ENCODE data around the gene RBFA. TPM values are rescaled to one million over a fixed set of nuclear protein-coding genes. Genes with fewer than 3 reads are reported as not detected.
"Not testable (repeated sequence)": the region's sequence is repeated elsewhere in the genome, so short reads cannot be mapped to it uniquely, and the experiment has no call there.

RBFA gene
- 99.1 and 144 TPM in 2 replicates for polyA plus RNA-seq (2014; cell fraction: cytosol; rRNA removed)
- polyA plus RNA-seq (2014; cell fraction: nucleus; rRNA removed): 120 and 141 TPM in 2 replicates

DNA sequence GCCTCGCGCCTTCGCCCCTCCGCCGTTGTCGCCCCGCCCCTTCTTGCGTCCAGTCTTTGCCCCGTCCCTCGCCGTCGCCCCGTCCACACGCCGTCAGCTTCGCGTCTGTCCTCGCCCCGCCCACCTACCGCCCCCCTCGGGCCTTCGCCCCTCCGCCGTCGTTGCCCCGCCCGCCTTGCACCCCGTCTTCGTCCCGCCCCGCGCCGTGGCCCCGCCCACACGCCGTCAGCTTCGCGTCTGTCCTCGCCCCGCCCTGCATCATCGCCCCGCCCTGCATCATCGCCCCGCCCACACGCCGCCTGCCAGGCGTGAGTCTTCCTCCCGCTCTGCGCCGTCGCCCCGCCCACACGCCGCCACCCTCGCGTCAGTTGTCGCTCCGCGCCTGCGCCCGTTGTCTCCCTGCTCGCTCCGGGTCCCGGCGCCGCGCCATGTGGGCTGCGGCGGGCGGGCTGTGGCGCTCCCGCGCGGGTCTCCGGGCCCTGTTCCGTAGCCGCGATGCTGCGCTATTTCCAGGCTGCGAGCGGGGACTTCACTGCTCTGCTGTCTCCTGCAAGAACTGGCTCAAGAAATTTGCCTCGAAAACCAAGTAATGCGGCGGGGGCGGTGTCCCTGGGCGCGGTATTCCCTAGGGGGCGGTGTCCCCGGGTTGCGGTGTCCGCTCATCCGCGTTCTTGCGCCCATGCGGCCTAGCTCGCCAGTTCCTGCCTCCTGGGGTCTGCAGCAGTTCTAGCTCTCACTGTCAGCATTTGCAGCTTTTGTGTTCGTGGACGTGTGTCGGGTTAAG, at the start of gene RBFA:
RBFA (plus strand) TSS at position 367 of the 784 bp plus-strand sequence; CDS start at position 429, 62 bp downstream.
- peak; percentile 98 for DNase-seq (ENCODE audit: low spot score)

DNA sequence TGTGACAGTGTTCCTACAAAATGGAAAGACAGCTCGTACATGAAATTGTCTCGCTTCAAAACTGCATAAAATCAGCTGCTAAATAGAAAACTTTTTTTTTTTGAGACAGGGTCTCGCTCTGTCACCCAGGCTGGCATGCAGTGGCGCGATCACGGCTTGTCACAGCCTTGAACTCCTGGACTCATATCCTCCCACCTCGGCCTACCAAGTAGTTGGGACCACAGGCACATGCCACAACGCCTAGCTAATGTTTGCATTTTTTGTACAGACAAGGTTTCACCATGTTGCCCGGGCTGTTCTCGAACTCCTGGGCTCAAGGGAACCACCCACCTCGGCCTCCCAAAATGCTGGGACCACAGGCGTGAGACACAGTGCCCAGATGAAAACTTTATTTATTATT, 49.1 kb upstream of the RBFA start:
- DNase-seq (ENCODE audit: low spot score): no peak

- DNase-seq (ENCODE audit: low spot score): no peak
Measured at GRCh38 chr18:79986726-79987125, 47.5 kb upstream of the RBFA start.

DNA sequence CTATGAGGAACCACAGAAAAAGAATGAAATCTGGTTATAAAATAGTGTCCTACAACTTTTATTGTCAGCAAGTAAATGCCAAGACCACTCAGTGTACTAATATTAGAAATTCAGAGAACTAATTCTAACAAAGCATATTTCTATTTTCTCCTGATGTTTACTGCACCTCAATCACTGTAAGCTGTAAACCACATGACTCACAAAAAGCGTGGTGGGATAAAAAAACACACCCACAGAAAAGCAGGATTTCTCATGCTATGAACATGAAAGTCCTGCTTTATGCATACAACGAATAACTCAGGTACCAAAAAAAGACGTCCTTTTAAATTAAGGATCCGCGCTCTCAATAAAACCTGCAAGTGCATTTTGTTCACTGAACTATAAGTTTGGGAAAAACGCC, 46.7 kb upstream of the RBFA start:
- no peak for DNase-seq (ENCODE audit: low spot score)

GRCh38 chr18:79988071-79988450, 46.2 kb upstream of the RBFA start:
- peak; percentile 72 for DNase-seq (ENCODE audit: low spot score)

- DNase-seq (ENCODE audit: low spot score): peak; percentile 88
Measured at GRCh38 chr18:79988451-79989194, 45.6 kb upstream of the RBFA start, which contains the start of gene TXNL4A. TSS of gene TXNL4A (minus strand) at chr18:79988563. CDS start at chr18:79988392, 171 bp downstream.

DNA sequence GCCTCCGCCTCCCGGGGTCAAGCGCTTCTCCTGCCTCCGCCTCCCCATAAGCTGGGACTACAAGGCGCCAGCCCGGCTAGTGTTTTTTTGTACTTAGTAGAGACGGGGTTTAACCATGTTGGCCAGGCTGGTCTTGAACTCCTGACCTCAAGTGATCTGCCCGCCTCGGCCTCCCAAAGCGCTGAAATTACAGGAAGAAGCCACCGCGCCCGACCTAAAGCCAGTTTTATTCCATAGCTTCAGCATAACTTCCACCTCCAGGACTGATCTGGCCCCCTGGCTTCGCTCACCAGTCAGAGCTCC, 45.1 kb upstream of the RBFA start:
- DNase-seq (ENCODE audit: low spot score): no peak

- DNase-seq (ENCODE audit: low spot score): no peak
Measured at GRCh38 chr18:79991494-79991893, 42.7 kb upstream of the RBFA start.

- DNase-seq (ENCODE audit: low spot score): not testable (repeated sequence)
Measured at GRCh38 chr18:79999701-80000100, 34.5 kb upstream of the RBFA start.

- no peak for DNase-seq (ENCODE audit: low spot score)
Measured at GRCh38 chr18:80000877-80001276, 33.4 kb upstream of the RBFA start.

GRCh38 chr18:80002468-80002867, 31.8 kb upstream of the RBFA start:
- no peak for DNase-seq (ENCODE audit: low spot score)

DNA sequence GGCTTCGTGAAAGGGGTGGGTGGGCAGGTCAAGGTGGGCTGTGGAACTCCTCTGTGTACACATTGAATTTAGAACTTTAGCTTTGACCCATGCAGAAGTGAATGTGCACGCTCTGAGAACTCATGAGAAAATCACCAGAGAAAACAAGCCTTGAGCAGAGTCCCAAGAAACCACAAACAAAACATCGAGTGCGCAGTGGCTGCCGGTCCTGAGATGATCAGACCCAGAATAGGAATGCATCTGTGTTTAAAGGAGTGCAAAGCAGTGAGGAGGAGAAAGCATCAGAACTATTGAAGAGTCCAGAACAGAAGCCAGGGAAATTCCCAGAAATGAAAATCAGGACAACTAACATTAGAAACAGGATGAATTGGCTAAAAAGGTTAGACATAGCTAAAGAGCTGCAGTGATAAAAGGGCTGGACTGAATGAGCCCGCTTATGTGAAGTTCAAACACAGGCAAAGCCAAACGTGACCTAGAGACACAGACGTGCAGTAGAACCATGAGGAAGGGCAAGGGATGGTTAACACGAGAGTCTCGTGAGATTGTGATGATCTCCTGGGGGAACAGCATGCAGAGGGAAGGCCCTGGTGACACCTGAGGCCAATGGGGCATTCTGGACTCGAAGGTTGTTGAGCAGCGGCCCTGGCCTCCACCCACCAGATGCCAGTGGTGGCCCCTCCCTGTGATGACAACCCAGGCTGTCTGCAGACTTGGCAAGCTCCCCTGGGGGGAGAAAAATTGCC, 29.5 kb upstream of the RBFA start:
- no peak for DNase-seq (ENCODE audit: low spot score)

- no peak for DNase-seq (ENCODE audit: low spot score)
Measured at GRCh38 chr18:80006724-80007123, 27.5 kb upstream of the RBFA start.

DNA sequence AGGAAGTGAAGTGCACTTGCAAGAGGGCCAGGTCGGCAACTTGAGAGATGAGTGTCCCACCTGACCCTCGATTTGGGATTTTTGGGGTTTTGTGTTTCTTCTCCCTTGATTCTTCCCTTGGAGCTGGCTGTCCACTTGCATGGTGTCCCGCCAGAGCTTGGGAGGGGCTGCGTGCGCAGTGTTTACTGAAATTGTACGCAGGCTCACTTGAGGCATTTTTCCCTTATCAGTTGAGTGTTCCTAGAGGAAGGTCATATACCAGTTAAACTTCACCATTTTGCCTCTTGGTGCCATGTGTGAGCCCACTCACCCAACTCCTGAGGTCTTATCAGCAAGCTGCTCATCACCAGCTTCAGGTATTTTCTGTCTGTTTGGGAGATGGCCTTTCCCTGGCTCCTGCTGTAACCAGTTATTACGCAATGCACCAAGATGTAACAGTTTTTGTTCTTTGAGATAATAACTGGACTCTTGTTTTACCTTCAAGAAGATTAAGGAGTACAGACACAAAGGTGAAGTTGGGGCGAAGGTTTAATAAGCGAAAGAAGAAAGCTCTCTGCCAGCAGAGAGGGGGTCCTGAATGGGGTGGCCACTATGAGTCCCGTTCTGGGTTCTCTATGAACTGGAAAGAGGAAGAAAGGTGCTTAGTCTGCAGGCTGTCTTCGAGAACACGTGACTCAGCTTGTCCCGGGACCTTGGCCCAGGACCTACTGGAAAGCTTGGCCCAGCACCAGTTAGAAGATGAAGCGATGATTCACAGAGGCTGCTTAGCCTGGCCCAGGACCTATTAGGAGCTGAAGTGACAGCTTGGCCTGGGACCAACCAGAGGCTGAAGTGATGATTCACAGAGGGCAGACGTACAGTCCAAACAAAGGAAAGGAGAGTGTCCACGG, 24.3 kb upstream of the RBFA start:
- DNase-seq (ENCODE audit: low spot score): no peak

DNA sequence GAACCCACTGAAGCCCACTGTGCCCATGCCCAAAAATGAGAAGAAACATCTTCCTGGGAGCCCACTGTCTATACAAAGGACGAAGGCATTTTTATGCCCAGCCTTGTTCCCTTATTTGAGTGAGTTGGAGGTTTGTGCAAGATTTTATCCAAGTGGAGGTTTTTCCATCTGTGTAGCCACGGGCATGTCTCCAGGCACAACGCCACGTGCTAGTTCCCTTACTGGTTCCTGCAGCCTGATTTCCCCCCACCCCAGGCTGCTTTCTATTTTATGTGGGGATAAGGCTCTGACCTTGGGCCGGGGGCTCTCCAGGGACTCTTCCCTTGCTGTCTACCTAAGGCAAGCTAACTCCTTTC, 23.7 kb upstream of the RBFA start:
- DNase-seq (ENCODE audit: low spot score): no peak

GRCh38 chr18:80011496-80012137, 22.6 kb upstream of the RBFA start:
- DNase-seq (ENCODE audit: low spot score): not testable (repeated sequence)

- DNase-seq (ENCODE audit: low spot score): no peak
Measured at GRCh38 chr18:80012714-80013113, 21.5 kb upstream of the RBFA start.

DNA sequence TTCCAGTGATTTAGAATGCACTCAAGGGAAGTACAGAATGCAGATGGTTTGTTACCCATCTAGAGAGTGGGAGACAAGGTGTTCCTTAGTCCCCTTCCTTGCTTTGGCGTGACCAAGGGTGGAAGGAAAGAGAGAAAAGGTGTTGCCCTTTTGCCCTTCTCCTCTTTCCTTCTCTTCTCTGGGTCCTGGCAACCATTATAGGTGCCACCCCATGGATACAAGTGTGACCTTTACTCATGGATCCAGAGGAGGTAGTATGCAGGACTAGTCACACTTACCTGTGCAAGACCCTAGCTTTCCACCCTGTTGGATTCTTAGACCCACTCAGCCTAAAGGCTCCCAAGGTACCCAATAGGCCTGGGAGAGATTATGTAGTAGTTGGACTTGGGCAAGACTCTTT, 11.6 kb upstream of the RBFA start:
- peak; percentile 42 for DNase-seq (ENCODE audit: low spot score)

DNA sequence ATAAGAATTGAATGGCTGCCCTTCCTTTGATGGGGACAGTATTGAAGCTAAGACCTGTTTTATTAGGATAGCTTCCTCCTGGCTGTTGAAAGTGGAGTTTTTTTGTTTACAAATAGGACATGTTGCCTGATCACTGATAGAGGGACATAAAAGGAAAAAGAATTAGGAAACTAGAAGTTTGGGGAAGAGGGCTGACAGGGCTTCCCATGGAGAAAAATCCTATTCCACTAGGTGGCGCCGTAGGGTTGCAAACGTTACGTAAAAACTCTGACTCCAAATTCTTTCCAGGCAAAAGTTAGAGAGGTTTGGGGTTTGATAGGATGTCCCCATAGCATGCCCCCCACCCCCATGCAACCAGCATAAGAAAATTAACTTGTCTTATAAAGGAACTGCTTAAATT, 11.1 kb upstream of the RBFA start:
- no peak for DNase-seq (ENCODE audit: low spot score)

DNA sequence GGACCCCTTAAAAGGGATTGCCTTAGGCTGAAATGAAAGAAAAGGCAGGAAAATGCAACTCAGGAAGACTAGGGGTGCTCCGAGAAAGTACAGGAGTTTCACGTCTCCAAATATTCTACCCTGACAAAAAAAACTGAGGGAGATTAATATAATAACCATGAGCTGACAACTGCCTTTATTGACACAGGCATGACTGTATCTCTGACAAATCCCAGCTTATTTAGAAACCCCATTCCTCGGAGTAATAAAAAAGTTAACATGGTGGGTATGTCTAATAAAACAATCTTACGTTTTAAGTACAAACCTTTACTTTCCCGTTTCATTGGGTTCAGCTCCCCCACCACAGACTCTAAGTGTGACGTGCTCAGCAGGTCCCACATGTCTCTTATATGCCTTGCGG, 7.9 kb upstream of the RBFA start:
- DNase-seq (ENCODE audit: low spot score): no peak

GRCh38 chr18:80027719-80028118, 6.5 kb upstream of the RBFA start:
- DNase-seq (ENCODE audit: low spot score): not testable (repeated sequence)
